Body of pancreas (tissue), 4 donors: ENCODE results near the gene CAMK2G.

Experiments
- CTCF ChIP-seq, 7 experiments: fragments of 450-650 bp in 4 of 7; fragments of 200-600 bp in 3 of 7; sonication (generic) in 3 of 7; IDR thresholded peaks; one replicate each; pipeline ENCODE4 v1.5.1; 2016 to 2019; ENCODE audit warnings: antibody characterized with exemption in 7 of 7
- POLR2A ChIP-seq, 3 donors: fragments of 450-650 bp; IDR thresholded peaks; one replicate each; pipeline ENCODE4 v1.6.1; 2016; ENCODE audit warnings: antibody characterized with exemption in 3 of 3, mild to moderate bottlenecking in 2 of 3

GRCh38 chr10:73768881-73769280 is 105.5 kb downstream of the CAMK2G start:
- TF ChIP-seq CTCF (IDR thresholded peaks at IDR 0.05) (no peak), POLR2A (IDR thresholded peaks at IDR 0.05) (no peak)
